Body of pancreas (tissue), 4 donors: ENCODE results near the gene TSHZ2. TPM values are rescaled to one million over a fixed set of nuclear protein-coding genes. Genes with fewer than 3 reads are reported as not detected.
A peak's percentile ranks its signal among the peaks of the same experiment; 100 is the strongest.

Experiments used
- ATAC-seq: fragments of 150-250 bp; one replicate; pipeline ENCODE4 v1.9.1; 2016
- DNase-seq, 4 donors: peaks; one replicate each; pipeline ENCODE4 v3.0.0-alpha.2; 2019
- H3K27ac ChIP-seq, 4 donors: fragments of 200-600 bp; sonication (generic); 1 replicate in 3 of 4; 2 replicates in 1 of 4; pipeline versions ENCODE4 v1.5.1 to v1.6.1; 2016 to 2019; ENCODE audit warnings: mild to moderate bottlenecking in 1 of 4, mixed read lengths in 1 of 4, moderate library complexity in 1 of 4
- H3K27me3 ChIP-seq, 2 donors: fragments of 200-600 bp; sonication (generic); one replicate each; pipeline ENCODE4 v1.6.0; 2016; ENCODE audit warnings: mild to moderate bottlenecking in 1 of 2
- H3K36me3 ChIP-seq, 2 donors: fragments of 200-600 bp; sonication (generic); replicated peaks in 1 of 2; 2 replicates each; pipeline ENCODE4 v1.5.1; 2016; ENCODE audit warnings: low read depth in 2 of 2; ENCODE audit not compliant: insufficient read depth in 1 of 2
- H3K4me1 ChIP-seq: fragments of 200-600 bp; sonication (generic); one replicate; pipeline ENCODE4 v1.6.0; 2016
- H3K4me3 ChIP-seq, 2 donors: fragments of 200-600 bp; sonication (generic); 1 replicate in 1 of 2; 2 replicates in 1 of 2; pipeline ENCODE4 v1.5.1; 2016 to 2019
- H3K9me3 ChIP-seq, 3 donors: fragments of 200-600 bp; sonication (generic); 1 replicate in 2 of 3; 2 replicates in 1 of 3; pipeline ENCODE4 v1.5.1; 2016
- POLR2A ChIP-seq, 3 donors: fragments of 450-650 bp; IDR thresholded peaks; one replicate each; pipeline ENCODE4 v1.6.1; 2016; ENCODE audit warnings: antibody characterized with exemption in 3 of 3, mild to moderate bottlenecking in 2 of 3
- WGBS, 2 donors: methylation state at CpG; one replicate each; pipeline ENCODE4 v1.1.5; 2017; 5-methylcytosine and 5-hydroxymethylcytosine counted together
- intact Hi-C: fragments of 100-400 bp; cut with DNase I; formaldehyde crosslinking; loops from one replicate; pipeline ENCODE4 v1.15.1; 2023
- total RNA-seq, 2 donors: library from RNA; depleted of rRNA; stranded (reverse); fragments of >200 nt; gene quantifications; one replicate each; pipeline ENCODE4 v1.1.0, GENCODE V29; 2016
- TF ChIP-seq, protein P1 (sequence below), 7 experiments: fragments of 450-650 bp in 4 of 7; fragments of 200-600 bp in 3 of 7; sonication (generic) in 3 of 7; IDR thresholded peaks; one replicate each; pipeline ENCODE4 v1.5.1; 2016 to 2019; ENCODE audit warnings: antibody characterized with exemption in 7 of 7

The TSHZ2 gene
- total RNA-seq, 2 donors from 2014 or later: 6.0 to 9.6 TPM

DNA sequence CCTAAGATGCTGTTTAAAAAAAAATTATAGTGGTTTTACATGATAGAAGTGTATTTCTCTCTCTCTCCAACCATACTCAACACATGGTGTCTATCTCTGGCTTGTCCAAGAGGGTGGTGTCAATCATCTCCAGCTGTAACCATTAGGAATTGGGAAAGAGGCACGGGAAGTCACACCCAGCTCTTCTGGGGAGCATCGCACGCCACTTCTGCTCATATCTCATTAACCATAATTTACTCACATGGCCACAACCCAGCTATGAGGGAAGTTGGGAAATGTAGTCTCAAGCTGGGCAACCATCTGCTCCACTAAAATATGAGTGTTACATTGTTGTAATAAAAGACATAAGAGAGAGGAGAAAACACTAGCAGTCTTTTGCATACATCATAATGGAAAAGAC, 30.4 kb upstream of the TSHZ2 start:
- H3K4me1 ChIP-seq: no peaks in the 10 kb centered on the region
- ATAC-seq (no peak), DNase-seq (no peak)
- H3K36me3 ChIP-seq: no peaks in the 10 kb centered on the region
- no peak for TF ChIP-seq POLR2A (IDR thresholded peaks at IDR 0.05)
- TF ChIP-seq, protein P1, sequence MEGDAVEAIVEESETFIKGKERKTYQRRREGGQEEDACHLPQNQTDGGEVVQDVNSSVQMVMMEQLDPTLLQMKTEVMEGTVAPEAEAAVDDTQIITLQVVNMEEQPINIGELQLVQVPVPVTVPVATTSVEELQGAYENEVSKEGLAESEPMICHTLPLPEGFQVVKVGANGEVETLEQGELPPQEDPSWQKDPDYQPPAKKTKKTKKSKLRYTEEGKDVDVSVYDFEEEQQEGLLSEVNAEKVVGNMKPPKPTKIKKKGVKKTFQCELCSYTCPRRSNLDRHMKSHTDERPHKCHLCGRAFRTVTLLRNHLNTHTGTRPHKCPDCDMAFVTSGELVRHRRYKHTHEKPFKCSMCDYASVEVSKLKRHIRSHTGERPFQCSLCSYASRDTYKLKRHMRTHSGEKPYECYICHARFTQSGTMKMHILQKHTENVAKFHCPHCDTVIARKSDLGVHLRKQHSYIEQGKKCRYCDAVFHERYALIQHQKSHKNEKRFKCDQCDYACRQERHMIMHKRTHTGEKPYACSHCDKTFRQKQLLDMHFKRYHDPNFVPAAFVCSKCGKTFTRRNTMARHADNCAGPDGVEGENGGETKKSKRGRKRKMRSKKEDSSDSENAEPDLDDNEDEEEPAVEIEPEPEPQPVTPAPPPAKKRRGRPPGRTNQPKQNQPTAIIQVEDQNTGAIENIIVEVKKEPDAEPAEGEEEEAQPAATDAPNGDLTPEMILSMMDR (IDR thresholded peaks at IDR 0.05): no peak
- H3K4me3 ChIP-seq: no peak overlapping the region
- intact Hi-C loops: no loop called here
- no peaks in the 10 kb centered on the region for H3K27me3 ChIP-seq
- H3K9me3 ChIP-seq: no peaks in the 10 kb centered on the region
- WGBS, 2 donors: 85 to 88% methylated on average over 3 of the region's 3 CpGs
- H3K27ac ChIP-seq: no peak overlapping the region

DNA sequence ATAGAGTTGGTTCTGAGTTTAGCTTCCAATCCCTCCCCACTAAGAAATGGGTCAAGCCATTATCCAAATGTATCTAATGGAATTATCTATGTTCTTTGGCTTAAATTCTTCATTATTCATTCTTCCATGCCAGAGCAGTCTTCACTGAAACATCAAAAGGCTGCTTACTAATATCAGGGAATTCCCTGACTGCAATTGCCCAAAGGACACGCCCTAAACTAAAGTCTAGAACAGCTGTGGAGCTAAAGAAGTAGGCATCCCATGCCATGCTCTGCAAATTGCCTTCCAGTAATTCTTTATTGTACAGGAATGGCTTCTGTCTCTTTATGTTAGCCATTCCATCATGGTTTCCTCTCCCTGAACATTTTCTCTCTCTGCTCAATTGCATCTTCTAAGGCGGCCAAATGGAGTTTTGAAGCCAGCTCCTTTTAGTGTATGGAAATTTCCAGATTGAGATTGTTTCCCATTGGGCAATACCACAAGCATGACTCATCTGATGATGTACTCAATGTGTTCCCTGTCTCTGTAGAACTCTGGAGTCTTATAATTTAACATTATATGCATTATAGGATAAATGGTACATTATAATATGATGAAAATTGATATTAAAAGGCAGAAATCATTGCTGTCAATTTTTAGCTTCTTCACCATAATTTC, 28.8 kb upstream of the TSHZ2 start:
- Histone ChIP-seq H3K27me3 (no peaks in the 10 kb centered on the region), H3K27ac (no peak overlapping the region), H3K36me3 (no peaks in the 10 kb centered on the region), H3K4me1 (no peaks in the 10 kb centered on the region), H3K9me3 (no peaks in the 10 kb centered on the region), H3K4me3 (no peak overlapping the region)
- TF ChIP-seq, protein P1 (IDR thresholded peaks at IDR 0.05): no peak
- no peak for TF ChIP-seq POLR2A (IDR thresholded peaks at IDR 0.05)
- intact Hi-C loops: no loop called here
- WGBS, 2 donors: 54 to 68% methylated on average over 2 of the region's 2 CpGs
- DNase-seq (no peak), ATAC-seq (no peak)

DNA sequence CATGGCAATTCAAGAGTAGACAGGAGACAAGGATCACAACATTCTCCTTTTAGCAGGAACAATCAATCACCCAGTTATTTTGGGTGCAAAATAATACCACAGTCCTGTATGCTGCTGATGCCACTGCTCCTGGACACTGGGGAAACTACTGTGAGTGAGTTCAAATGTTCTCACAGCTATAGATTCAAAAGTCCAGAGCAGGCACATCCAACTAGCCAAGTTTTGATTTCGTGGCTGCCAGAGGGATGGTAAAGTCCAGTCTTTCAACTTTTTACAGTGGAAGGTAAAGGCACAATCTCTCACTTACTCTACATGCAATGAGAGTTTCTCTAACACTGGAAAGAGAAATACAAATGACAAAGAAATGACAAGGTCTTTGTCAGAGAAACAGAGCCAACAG, 26.9 kb upstream of the TSHZ2 start:
- WGBS, 2 donors: 62 to 63% methylated on average over 1 of the region's 1 CpG
- no peaks in the 10 kb centered on the region for H3K36me3 ChIP-seq
- H3K27ac ChIP-seq: no peak overlapping the region
- TF ChIP-seq, protein P1 (IDR thresholded peaks at IDR 0.05): no peak
- no peak for TF ChIP-seq POLR2A (IDR thresholded peaks at IDR 0.05)
- H3K4me1 ChIP-seq: no peaks in the 10 kb centered on the region
- H3K4me3 ChIP-seq: no peak overlapping the region
- ATAC-seq: no peak
- intact Hi-C loops: no loop called here
- no peaks in the 10 kb centered on the region for H3K27me3 ChIP-seq
- no peaks in the 10 kb centered on the region for H3K9me3 ChIP-seq
- no peak for DNase-seq

DNA sequence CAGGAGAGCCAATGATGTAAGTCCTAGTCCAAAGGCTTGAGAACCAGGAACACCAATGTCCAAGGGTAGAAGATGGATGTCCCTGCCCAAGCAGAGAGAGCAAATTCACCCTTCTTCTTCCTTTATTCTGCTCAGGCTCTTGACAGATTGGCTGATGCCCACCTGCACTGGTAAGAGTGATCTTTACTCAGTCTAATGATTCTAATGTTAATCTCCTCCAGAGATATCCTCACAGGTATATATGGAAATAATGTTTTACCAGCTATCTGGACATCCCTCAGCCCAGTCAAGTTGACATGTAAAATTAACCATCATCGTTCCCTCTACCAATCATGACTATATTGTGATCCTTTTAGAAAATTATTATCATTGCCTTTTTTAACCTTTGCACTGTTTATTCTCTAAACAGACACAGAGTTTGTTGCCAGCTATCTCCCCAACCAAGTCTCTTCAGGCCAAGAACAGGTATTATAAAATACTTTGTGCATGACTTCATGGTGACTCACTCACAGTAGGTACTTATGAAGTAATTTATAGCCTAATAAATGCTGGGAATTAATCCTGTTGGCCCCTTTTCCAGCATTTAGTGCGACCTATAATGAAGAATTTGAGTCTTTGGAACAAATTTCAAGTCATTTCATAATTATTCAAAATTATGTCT, 26.2 kb upstream of the TSHZ2 start:
- Histone ChIP-seq H3K27ac (no peak overlapping the region), H3K27me3 (no peaks in the 10 kb centered on the region), H3K4me3 (no peak overlapping the region), H3K9me3 (no peaks in the 10 kb centered on the region), H3K4me1 (no peaks in the 10 kb centered on the region), H3K36me3 (no peaks in the 10 kb centered on the region)
- TF ChIP-seq, protein P1 (IDR thresholded peaks at IDR 0.05): no peak
- no peak for TF ChIP-seq POLR2A (IDR thresholded peaks at IDR 0.05)
- WGBS, 2 donors: 51% methylated on average over 2 of the region's 2 CpGs
- DNase-seq (no peak), ATAC-seq (peak; percentile 67)
- intact Hi-C loops: no loop called here

DNA sequence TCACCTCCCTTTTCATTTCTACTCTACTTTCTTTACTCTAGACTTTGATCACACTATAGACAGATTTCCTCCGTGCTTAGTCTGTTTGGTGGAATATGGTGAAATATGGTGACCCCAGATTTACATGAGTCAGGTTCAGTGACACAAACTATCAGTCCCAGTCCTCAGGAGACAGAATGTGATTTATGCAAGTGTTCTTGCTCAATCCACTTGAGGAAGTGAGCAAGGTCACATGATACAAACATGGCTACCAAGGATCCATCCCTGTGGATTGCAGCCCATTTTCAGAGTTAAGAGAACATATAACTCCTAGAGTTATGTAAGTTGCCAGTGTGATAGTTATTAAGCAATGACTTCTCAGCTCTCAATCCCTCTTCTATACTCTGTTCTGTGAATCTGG, 23.7 kb upstream of the TSHZ2 start:
- ATAC-seq (no peak), DNase-seq (no peak)
- no peaks in the 10 kb centered on the region for H3K9me3 ChIP-seq
- no peak overlapping the region for H3K27ac ChIP-seq
- no peaks in the 10 kb centered on the region for H3K36me3 ChIP-seq
- intact Hi-C loops: no loop called here
- no peaks in the 10 kb centered on the region for H3K27me3 ChIP-seq
- WGBS, 2 donors: 83 to 96% methylated on average over 1 of the region's 1 CpG
- no peak overlapping the region for H3K4me3 ChIP-seq
- no peaks in the 10 kb centered on the region for H3K4me1 ChIP-seq
- TF ChIP-seq POLR2A (IDR thresholded peaks at IDR 0.05): no peak
- TF ChIP-seq, protein P1 (IDR thresholded peaks at IDR 0.05): no peak
